ENCODE data around the gene CD2BP2.
"Not testable (repeated sequence)": the region's sequence is repeated elsewhere in the genome, so short reads cannot be mapped to it uniquely, and the experiment has no call there.

The CD2BP2 gene

DNA sequence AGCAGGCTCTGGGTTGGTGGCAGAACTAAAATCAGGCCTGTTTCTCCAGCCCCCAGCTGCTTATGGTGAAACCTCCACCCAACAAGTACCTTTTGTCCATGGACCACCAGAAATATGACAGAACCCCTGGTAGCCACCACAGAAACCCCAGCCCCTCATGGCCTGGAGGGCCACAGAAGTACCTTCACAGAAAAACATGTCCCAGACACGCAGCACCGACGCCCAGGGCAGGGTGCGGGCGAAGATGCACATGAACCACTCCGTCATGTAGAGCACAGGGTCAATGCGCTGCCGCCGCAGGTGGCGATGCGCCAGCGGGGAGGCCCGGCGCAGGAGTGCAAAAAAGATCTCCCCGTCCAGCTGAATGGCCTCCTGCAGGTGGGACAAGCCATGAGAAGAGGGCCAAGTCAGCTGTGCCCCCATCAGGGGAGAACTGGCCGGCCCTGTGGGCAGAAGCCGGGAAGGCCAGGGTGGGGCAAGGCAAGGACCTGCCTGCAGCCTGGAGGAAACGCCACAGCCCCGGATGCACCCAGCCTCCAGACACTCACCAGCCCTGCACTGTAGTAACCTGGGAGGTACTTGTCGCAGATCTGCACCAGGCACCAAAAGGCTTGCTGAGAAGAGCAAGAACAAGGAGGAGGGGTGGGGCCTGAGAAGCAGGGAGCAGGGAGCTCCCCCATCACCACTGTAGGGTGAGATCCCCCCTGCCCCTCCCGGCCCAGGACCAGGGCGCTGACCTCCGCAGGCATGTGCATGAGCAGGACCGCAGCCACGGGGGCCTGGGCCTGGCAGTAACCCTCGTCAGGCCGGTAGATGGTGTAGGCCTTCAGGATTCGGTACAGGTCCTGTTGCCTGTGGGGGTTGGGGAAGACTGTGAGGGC lies 4.1 kb upstream of the CD2BP2 start:
- no peak for DNase-seq

GRCh38 chr16:30358577-30358936 lies 3.4 kb upstream of the CD2BP2 start:
- DNase-seq: no peak

- no peak for DNase-seq
Observed at GRCh38 chr16:30357715-30358576, 2.8 kb upstream of the CD2BP2 start.

DNA sequence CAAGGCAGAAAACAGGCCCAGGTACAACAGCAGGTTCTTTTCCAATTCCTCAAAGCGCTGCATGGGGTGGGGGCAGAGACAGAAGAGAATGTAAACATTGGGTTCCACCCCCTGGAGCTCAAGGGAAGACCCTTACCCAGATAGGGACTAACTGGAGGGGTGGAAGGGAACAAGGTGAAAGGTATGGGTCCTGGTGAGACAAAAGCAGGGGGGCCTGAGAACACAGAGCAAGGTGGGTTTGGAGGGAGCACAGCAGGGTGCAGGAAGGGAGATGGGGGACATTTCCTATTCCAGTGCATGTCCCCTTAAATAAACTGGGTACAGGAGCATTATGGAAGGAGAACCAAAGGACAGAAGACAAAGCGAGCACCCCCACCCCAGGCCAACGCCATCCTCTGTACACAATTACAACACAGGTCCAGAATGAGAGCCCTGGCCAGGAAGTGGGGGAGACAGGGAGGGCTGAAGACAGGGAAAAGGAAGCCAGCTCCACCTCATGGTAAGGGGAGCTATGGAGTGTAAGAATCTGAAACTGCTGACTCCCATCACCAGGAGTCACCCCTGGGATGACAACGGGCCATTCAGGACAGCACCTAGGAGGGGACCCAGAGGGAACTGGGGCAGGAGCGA lies 2.1 kb upstream of the CD2BP2 start:
- DNase-seq: no peak

DNA sequence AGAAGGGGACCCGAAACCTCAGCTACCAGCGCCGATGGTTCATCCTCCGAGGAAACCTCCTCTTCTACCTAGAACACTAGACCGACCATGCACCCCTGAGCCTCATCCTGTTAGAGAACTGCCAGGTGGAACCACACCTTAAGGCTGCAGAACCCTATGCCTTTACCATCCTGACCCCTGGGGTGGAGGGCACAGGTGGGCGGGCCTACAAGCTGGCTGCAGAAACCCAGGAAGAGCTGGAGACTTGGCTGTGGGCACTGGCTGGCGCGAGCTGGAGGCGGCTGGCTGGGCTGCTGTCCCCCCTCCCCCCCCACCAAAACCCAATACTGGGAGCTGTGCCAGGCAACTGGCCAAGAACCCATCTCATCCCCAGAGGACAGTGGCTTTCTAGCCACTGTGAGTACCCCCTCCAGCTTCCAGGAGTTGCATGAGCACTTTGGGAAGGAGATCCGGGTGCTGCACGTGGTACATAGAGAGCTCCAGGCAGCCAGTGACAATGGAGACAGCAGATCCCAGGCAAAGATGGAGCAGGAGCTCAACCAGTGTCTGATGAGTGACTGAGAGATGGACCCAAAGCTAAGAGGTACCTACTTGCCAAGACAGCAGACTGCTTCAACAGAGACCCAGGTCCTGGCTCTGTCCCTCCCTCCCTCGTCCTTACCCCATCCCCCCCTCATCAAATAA lies 1.4 kb upstream of the CD2BP2 start:
- no peak for DNase-seq

- DNase-seq: no peak
Observed at GRCh38 chr16:30355954-30356308, 823 bp upstream of the CD2BP2 start.

GRCh38 chr16:30354423-30355143 lies 525 bp downstream of the CD2BP2 start:
- DNase-seq: no peak

- DNase-seq: no peak
Observed at GRCh38 chr16:30353438-30354129, 1.5 kb downstream of the CD2BP2 start.

DNA sequence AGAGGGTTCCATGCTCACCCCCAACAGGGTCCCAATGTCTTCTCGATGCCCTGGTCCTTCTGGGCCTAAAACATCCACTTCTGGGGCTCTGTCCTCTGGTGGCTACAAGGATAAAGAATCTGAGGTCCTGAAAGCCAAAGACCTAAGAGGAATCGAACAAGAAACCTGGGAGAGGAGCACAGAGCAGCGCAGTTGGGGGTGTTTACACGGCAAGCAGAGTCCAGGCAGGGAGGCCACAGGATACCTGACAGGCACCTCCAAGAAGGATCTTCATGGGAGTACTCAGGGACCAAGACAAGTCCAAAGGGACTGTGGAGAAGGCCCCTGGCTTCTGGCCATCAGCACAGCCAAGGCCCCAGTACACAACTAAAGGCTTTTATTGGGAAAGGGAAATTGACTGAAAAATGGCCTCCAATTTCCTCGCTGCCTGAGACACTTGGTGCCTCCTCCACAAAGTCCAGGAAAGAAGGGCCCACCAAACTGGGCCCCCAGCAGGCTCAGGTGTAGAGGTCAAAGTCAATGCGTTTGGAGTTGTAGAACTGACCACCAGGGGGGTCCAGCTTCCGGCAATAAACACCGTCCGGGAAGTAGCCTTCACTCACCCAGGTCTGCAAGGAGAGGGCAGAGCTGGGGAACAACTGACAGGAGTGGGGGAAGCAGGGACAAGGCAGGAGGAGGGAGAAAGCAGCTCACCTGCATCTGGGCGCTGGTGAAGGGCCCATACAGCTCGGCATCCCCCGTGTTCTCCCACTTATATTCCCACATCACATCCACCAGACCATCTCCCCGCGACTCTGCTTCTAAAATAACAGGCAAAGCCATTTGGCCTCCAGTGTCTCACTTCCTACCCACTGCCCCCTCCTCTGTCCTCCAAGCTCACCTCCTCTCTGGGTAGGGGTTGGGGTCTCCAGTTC lies 2.4 kb downstream of the CD2BP2 start:
- DNase-seq: no peak

- no peak for DNase-seq
Observed at GRCh38 chr16:30351586-30352419, 3.3 kb downstream of the CD2BP2 start.

GRCh38 chr16:30351001-30351441 lies 4.1 kb downstream of the CD2BP2 start:
- DNase-seq: no peak

DNA sequence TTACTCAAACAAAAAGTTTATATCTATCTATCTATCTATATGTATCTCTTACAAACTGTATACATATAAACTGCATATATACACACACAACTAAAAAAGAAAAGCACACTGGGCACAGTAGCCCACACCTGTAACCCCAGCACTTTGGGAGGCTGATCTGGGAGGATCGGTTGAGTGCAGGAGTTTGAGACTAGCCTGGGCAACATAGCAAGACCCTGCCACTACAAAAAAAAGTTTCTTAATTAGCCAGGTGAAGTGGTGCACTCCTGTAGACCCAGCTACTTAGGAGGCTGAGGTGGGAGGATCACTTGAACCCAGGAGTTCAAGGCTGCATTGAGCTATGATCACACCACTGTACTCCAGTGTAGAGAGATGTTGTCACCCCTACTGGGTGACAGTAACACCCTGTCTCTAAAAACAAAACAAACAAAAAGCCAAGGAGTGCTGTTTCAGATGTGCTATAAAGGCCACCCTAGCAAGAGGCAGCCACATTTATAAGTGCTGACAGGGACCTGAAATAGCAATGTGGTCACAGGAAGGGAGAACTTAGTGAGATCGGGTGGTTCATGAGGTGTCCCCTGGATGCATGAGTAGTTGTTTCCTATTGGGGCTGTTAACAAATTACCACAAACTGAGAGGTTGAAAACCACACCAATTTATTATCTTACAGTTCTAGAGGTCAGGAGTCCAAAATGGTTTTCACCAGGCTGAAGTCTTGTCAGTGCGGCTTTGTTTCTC lies 4.8 kb downstream of the CD2BP2 start:
- peak; percentile 22 to 50 for DNase-seq

- DNase-seq: no peak
Observed at GRCh38 chr16:30349675-30350074, 5.4 kb downstream of the CD2BP2 start.

GRCh38 chr16:30348929-30349328 lies 6.2 kb downstream of the CD2BP2 start:
- no peak for DNase-seq

GRCh38 chr16:30348113-30348512 lies 7.0 kb downstream of the CD2BP2 start:
- DNase-seq: no peak

GRCh38 chr16:30346286-30346685 lies 8.8 kb downstream of the CD2BP2 start:
- DNase-seq: no peak

GRCh38 chr16:30343491-30343820 lies 11.7 kb downstream of the CD2BP2 start:
- DNase-seq: not testable (repeated sequence)

- DNase-seq: no peak
Observed at GRCh38 chr16:30342751-30343490, 12.2 kb downstream of the CD2BP2 start.

All from CD4-positive, alpha-beta T cell treated with Interleukin-4 for 1 hour (primary cell).